SKM-1 (cell line): ENCODE data around the gene RGS17.
"Not testable (repeated sequence)": the region's sequence is repeated elsewhere in the genome, so short reads cannot be mapped to it uniquely, and the experiment has no call there.

Experiments used
- DNase-seq: peaks from one replicate; lab custom pipeline; 2025; ENCODE audit not compliant: unreplicated experiment; lab: John Stamatoyannopoulos, UW

The RGS17 gene

GRCh38 chr6:153131037-153131981, at the start of gene RGS17:
Gene RGS17 (minus strand): TSS chr6:153131282. CDS start chr6:153044018, 87,264 bp downstream.
- DNase-seq, result no peak

GRCh38 chr6:153172815-153173214, 41.7 kb upstream of the RGS17 start:
- DNase-seq, result no peak

- DNase-seq, result no peak
Observed at GRCh38 chr6:153170511-153170910, 39.4 kb upstream of the RGS17 start.

- DNase-seq, result no peak
Observed at GRCh38 chr6:153167907-153168306, 36.8 kb upstream of the RGS17 start.

DNA sequence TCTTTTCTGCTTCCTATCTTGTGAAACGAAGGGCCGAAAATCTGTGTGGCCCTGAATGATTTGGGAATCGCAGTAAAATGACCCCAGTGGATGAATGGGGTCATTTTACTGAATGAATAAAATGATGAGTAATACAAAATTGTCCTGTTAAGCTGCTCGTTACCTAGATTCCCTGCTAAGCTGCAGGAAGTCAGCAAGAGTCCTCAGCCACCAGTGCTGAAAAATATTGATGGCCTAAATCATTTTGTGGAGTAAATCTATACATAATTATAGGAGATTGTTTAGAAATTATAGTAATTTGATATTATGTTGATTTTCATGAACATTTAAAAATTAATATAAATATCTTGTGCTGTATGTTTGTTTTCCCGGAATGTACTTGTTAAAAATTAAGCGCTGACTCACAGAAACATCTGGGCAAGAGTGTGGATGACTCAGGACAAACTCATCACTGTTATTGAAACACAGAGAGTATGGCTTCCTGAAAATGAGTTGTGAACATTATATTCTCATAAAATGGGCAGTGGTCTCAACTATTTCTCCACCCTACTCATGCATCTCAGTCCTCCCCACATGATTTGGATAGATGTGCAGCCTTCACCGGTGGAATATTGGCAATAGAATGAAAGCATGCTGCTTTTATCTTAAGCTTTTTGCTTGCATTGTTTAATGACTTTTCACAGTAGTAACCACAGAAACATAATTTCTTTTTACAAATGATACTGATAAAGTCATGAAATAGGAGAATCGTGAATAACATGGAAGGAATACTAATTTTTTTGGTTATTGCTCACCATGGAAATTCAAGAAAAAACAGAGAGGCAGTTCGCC, 36.2 kb upstream of the RGS17 start:
- no peak for DNase-seq

GRCh38 chr6:153162646-153163045, 31.6 kb upstream of the RGS17 start:
- no peak for DNase-seq

DNA sequence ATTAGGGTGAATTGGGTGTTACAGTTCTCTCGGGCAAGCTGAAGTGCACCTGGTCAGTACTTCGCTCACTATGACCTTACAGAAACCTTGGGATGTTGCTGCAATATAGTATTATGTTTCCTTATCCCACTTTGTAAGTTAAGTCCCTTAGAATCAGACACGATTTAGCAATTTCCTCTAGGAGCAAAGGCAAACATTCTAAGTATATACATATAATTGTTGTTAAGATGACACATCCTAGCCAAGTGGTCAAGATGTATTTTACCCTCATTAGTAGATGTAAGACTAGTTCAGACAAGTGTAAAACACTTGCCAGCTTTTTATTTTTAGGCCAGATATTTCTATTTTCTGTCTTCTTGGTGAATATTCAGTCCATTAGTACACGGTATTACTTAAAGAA, 31.1 kb upstream of the RGS17 start:
- no peak for DNase-seq

GRCh38 chr6:153160221-153160620, 29.1 kb upstream of the RGS17 start:
- no peak for DNase-seq

DNA sequence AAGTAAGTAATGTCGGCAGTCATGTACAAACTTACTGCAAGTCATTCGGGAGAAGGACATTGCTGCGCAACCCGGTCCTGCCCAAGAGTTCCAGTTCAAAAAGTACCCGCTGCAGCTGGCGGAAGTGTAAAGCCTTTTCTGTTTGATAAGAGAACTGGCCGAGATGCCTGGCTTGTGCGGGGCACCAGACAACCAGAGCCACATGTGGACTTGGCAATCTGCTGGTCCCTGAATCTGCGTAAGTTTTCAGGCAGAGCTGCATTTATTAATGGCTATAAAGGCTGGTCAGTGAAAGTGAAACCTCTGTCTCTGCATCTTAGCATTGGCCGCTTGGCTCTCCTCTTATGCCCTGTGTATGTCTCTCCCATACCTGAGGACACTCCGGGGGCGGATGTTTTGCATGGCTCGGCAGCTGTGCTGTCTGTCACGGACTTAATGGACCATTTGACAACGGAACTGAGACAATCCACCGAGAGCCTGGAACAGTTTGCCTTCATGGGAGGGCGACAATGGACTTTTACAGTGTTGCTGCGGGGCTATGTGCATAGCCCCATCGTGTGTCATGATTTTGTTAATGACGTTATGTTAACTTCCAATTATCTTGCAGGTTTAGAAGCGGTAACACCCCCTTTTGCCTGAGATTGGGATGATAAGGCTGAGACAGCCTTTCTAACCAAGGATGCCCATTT, 19.8 kb upstream of the RGS17 start:
- no peak for DNase-seq

- DNase-seq, result no peak
Observed at GRCh38 chr6:153150371-153150751, 19.3 kb upstream of the RGS17 start.

- no peak for DNase-seq
Observed at GRCh38 chr6:153149891-153150290, 18.8 kb upstream of the RGS17 start.

GRCh38 chr6:153146413-153146812, 15.3 kb upstream of the RGS17 start:
- DNase-seq, result no peak

GRCh38 chr6:153145591-153145990, 14.5 kb upstream of the RGS17 start:
- no peak for DNase-seq

GRCh38 chr6:153143200-153143599, 12.1 kb upstream of the RGS17 start:
- DNase-seq, result no peak

- no peak for DNase-seq
Observed at GRCh38 chr6:153140299-153140698, 9.2 kb upstream of the RGS17 start.

DNA sequence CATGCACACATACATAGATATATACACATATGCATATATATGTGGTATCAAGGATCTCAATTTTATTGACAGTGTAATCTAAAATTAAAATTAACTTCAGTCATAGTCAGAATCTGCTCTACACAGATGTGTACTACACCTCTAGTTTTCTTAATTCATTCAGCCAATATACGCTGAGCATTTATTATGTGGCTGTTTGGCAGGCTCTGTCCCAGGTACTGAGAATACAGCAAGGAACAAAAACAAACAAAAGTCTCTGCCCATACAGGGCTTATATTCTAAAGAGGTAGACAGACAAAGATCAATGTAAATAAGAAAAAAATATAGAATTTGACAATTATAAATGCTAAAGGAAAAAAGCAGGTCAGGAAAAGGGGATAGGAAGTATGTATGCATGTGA, 7.8 kb upstream of the RGS17 start:
- DNase-seq, result no peak

DNA sequence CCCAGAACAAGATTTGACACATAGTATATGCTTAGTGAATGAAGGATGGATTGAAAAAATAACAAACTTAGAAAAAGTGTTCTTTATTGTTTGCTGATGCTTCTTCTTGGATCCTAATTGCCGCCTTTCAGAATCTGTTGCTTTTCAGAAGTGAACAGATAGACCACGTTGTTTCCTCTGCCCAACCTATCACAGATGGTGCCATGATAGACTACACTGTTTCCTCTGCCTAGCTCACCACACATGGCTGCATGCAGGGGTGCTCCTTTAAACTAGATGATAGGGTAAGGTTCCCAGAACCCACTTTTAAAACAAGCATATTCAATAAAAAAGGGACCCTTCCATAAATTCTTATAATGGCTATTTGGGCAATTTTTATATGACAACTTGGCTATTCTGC, 4.6 kb upstream of the RGS17 start:
- no peak for DNase-seq

GRCh38 chr6:153133667-153134066, 2.6 kb upstream of the RGS17 start:
- DNase-seq, result not testable (repeated sequence)

GRCh38 chr6:153130515-153131036, 506 bp downstream of the RGS17 start:
- no peak for DNase-seq

DNA sequence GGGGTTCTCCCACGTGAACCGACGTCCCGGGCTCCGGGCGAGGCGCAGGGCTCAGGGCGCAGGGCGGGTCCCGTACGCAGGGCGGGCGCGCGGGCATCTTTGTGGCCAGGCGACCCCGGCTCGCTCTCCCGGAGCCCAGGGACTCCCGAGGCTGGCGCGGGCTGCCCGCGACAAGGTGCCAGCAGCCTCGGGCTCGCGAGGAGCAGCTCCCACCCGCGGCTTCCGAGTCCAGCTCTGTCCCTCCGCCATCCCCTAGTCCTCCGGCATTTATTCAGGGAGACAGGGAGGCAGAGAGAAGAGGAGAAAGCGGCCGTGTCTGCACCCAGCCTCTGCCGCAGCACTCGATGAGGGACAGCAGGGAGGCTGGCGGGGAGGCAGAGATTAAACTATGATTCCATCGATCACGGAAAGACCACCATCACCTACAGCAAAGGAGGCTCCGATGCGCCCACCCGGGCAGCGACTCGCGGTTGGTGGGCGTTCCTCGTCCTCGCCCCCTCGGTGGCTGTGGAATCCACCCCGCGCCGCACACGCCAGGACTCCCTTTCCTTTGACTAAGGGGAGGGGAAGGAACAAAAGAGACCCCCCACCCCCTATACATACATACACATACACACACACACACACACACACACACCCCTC, 1.1 kb downstream of the RGS17 start:
- no peak for DNase-seq

- no peak for DNase-seq
Observed at GRCh38 chr6:153126218-153126617, 4.9 kb downstream of the RGS17 start.
